Fibroblast of peridontal ligament (primary cell): ENCODE measurements around the gene SSTR4.

Experiments used
- DNase-seq: peaks from one replicate; pipeline ENCODE4 v3.0.0-alpha.2; 2010; ENCODE audit errors: extremely low read depth

Gene SSTR4

GRCh38 chr20:23086931-23087411 lies 51.9 kb downstream of the SSTR4 start:
- DNase-seq: no peak

- no peak for DNase-seq
These were observed 52.6 kb downstream of the SSTR4 start for GRCh38 chr20:23087587-23088251.
